ENCODE measurements around the gene NLRC4.

NLRC4 gene

DNA sequence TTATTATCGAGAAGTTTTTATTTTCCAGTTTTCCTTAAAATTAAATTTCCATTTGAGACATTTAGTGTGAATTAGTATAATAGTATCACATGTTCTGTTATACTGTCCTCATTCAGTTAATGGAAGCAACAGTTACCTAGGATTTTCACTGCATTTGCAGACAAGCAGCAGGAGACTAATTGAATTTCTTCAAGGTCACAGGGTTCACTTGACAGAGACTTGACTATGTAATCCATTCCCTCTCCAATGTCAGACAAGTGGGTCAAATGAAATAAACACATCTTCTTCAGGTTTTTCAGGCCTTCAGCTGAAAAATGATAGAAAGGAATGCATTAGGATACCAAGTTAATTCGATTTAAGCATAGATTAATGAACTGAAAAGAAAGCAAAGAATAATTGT, 26.7 kb downstream of the NLRC4 start:
- H3K36me3 ChIP-seq (replicated peaks; ENCODE audit: insufficient read depth, low read length), result no peaks in the 10 kb centered on the region
- no peak overlapping the region for H3K4me2 ChIP-seq (ENCODE audit: low read depth, low read length)
- H3K27ac ChIP-seq (ENCODE audit: low read length), result no peak overlapping the region
- H3K9me3 ChIP-seq (replicated peaks; ENCODE audit: insufficient read depth, low read length), result no peaks in the 10 kb centered on the region
- no peak overlapping the region for H3K4me3 ChIP-seq (ENCODE audit: low read length)
- H3F3A ChIP-seq (ENCODE audit: insufficient read depth, low read length), result no peaks in the 10 kb centered on the region
- H3K9ac ChIP-seq (ENCODE audit: low read length), result no peak overlapping the region
- H3K27me3 ChIP-seq (replicated peaks; ENCODE audit: insufficient read depth, low read length), result no peaks in the 10 kb centered on the region
- H3K4me1 ChIP-seq (ENCODE audit: low read length), result no peaks in the 10 kb centered on the region
- H4K20me1 ChIP-seq (ENCODE audit: insufficient read depth, low read length), result no peaks in the 10 kb centered on the region
- TF ChIP-seq, protein P1, sequence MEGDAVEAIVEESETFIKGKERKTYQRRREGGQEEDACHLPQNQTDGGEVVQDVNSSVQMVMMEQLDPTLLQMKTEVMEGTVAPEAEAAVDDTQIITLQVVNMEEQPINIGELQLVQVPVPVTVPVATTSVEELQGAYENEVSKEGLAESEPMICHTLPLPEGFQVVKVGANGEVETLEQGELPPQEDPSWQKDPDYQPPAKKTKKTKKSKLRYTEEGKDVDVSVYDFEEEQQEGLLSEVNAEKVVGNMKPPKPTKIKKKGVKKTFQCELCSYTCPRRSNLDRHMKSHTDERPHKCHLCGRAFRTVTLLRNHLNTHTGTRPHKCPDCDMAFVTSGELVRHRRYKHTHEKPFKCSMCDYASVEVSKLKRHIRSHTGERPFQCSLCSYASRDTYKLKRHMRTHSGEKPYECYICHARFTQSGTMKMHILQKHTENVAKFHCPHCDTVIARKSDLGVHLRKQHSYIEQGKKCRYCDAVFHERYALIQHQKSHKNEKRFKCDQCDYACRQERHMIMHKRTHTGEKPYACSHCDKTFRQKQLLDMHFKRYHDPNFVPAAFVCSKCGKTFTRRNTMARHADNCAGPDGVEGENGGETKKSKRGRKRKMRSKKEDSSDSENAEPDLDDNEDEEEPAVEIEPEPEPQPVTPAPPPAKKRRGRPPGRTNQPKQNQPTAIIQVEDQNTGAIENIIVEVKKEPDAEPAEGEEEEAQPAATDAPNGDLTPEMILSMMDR (IDR thresholded peaks at IDR 0.05; ENCODE audit: low read length), result no peak
- no peak for DNase-seq
- no peaks in the 10 kb centered on the region for H3K9me2 ChIP-seq (replicated peaks; ENCODE audit: insufficient read depth, low read length)
- H2AFZ ChIP-seq (ENCODE audit: low read length), result no peak overlapping the region
- no peaks in the 10 kb centered on the region for H3K79me2 ChIP-seq (ENCODE audit: low read length)

DNA sequence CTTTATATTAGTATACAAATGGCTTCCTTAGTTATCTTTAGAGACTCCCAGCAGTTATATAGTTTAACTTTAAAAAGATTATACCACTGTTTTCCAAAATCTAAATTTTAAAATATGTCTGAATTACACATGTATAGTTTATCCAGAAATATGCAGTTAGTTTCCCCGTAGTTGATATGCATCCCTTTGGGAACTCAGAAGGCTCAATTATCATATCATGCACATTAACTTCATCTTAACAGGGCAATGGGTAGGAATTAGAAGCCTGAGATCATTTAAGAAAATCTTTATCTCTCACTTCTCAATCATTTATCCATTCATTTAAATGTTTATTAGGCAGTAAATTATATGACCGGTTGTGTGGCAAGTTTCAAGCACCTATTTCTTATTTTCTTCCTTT, 27.2 kb downstream of the NLRC4 start:
- Histone ChIP-seq H3K4me2 (ENCODE audit: low read depth, low read length) (no peak overlapping the region), H3K9ac (ENCODE audit: low read length) (no peak overlapping the region), H3K4me1 (ENCODE audit: low read length) (no peaks in the 10 kb centered on the region), H4K20me1 (ENCODE audit: insufficient read depth, low read length) (no peaks in the 10 kb centered on the region), H3K27ac (ENCODE audit: low read length) (no peak overlapping the region), H3K9me3 (replicated peaks; ENCODE audit: insufficient read depth, low read length) (no peaks in the 10 kb centered on the region), H3F3A (ENCODE audit: insufficient read depth, low read length) (no peaks in the 10 kb centered on the region), H2AFZ (ENCODE audit: low read length) (no peak overlapping the region), H3K9me2 (replicated peaks; ENCODE audit: insufficient read depth, low read length) (no peaks in the 10 kb centered on the region), H3K27me3 (replicated peaks; ENCODE audit: insufficient read depth, low read length) (no peaks in the 10 kb centered on the region), H3K79me2 (ENCODE audit: low read length) (no peaks in the 10 kb centered on the region), H3K36me3 (replicated peaks; ENCODE audit: insufficient read depth, low read length) (no peaks in the 10 kb centered on the region), H3K4me3 (ENCODE audit: low read length) (no peak overlapping the region)
- DNase-seq, result no peak
- no peak for TF ChIP-seq EZH2 (optimal IDR thresholded peaks at IDR 0.05; ENCODE audit: low read depth, low read length)
- TF ChIP-seq, protein P1 (IDR thresholded peaks at IDR 0.05; ENCODE audit: low read length), result no peak
- TF ChIP-seq EZH2phosphoT487 (IDR thresholded peaks at IDR 0.05; ENCODE audit: low read length), result no peak

DNA sequence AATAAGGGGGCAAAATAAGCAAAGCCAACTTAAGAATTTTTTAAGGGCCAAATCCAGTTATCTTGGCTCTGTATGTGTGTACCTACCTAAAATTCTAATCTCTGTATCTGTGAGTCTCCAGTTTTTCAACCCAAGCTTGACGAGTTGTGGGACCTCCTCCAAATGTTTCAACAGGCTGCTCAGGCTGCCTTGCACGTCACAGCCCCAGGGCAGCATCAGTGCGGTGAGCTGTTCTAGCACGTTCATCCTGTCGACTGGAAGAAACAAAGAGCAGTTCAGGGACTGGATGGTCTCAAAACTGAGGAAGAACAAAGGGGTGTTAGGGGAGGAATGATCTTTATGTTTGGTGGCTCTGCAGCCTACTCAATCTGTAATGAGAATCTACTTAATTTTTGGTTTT, 29.4 kb downstream of the NLRC4 start:
- no peak overlapping the region for H3K4me3 ChIP-seq (ENCODE audit: low read length)
- no peak for TF ChIP-seq EZH2phosphoT487 (IDR thresholded peaks at IDR 0.05; ENCODE audit: low read length)
- no peak for TF ChIP-seq EZH2 (optimal IDR thresholded peaks at IDR 0.05; ENCODE audit: low read depth, low read length)
- TF ChIP-seq, protein P1 (IDR thresholded peaks at IDR 0.05; ENCODE audit: low read length), result no peak
- no peaks in the 10 kb centered on the region for H3F3A ChIP-seq (ENCODE audit: insufficient read depth, low read length)

More for the DNA sequence above, 29.4 kb downstream of the NLRC4 start:
- H3K9ac ChIP-seq (ENCODE audit: low read length), result no peak overlapping the region
- DNase-seq, result no peak
- no peaks in the 10 kb centered on the region for H3K4me1 ChIP-seq (ENCODE audit: low read length)
- no peaks in the 10 kb centered on the region for H3K9me2 ChIP-seq (replicated peaks; ENCODE audit: insufficient read depth, low read length)
- no peak overlapping the region for H3K27ac ChIP-seq (ENCODE audit: low read length)
- no peaks in the 10 kb centered on the region for H3K79me2 ChIP-seq (ENCODE audit: low read length)
- no peaks in the 10 kb centered on the region for H3K27me3 ChIP-seq (replicated peaks; ENCODE audit: insufficient read depth, low read length)
- H3K36me3 ChIP-seq (replicated peaks; ENCODE audit: insufficient read depth, low read length), result no peaks in the 10 kb centered on the region
- no peak overlapping the region for H3K4me2 ChIP-seq (ENCODE audit: low read depth, low read length)
- H4K20me1 ChIP-seq (ENCODE audit: insufficient read depth, low read length), result no peaks in the 10 kb centered on the region
- no peaks in the 10 kb centered on the region for H3K9me3 ChIP-seq (replicated peaks; ENCODE audit: insufficient read depth, low read length)
- H2AFZ ChIP-seq (ENCODE audit: low read length), result no peak overlapping the region

Data from MM.1S (cell line).